HK-2 (cell line): ENCODE data around the gene ZMAT5.

ENCODE experiments used
- DNase-seq: peaks from one replicate; pipeline ENCODE4 v3.0.0-alpha.2; 2018; ENCODE audit not compliant: unreplicated experiment

ZMAT5 gene, protein sequence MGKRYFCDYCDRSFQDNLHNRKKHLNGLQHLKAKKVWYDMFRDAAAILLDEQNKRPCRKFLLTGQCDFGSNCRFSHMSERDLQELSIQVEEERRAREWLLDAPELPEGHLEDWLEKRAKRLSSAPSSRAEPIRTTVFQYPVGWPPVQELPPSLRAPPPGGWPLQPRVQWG

DNA sequence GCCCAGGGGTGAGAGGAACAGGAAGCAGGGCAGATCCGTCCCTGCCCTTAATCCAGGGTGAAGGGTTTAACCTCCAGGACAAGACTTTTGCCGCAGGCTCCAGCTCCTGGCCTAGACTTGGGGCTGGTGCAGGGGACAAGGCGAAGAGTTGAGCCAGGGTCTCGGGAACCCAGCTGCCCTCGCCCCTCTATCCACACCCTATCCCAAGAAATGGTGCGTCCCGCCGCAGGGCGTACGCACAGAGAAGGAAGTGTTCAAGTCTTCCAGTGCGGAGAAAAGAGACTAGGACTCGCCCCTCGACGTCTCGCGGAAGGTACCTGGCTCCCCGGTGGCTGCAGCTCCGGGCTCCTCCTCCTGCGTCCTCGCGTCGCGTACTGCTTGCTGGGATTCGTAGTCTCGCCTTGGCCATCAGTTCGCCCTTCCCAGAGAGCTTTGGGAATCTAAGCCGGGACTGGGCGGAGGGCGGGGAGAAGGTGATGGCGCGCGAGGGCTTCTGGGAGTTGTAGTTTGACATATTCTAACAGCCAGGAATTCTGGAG lies at the start of gene ZMAT5:
ZMAT5 (minus strand) TSS at position 376 of the 539 bp plus-strand sequence. CDS start 18,463 bp downstream, outside the sequence.
- DNase-seq, result peak; percentile 95

DNA sequence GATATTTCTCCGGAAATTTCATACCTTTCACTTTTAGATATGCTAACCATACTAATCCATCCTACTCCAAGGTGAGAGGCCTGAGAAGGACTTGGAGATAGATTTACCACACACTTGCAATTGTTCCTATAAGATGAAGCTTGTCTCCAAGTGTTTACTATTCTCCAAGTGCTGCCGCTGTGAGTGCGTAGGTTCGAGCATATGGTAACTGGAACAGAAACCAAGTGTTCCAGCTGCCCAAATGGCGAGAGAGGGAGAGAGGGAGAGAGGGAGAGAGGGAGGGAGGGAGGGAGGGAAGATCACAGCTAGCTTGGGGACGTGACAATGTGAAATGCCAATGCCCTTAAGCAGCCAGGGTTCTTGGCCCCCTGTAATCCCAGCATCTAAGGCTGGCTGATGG lies 49.7 kb upstream of the ZMAT5 start:
- DNase-seq, result no peak

DNA sequence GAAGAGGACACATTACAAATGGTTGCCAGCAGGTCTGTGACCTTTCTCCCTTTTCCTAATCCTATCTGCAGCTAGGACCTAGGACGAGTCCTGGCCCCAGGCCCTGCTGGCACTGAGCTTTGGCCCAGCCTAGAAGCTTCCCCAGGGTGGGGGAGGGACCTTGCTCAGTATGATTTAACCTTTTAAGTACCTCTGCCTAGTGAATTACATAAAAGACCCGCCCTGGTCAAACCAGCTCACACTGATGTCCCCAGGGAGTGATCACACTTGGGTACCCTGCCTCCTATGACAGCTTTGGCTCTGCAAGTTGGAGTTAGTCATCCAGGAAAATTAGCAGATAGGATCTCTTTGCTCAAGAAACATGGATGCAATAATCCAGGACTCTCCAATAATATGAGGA lies 49.3 kb upstream of the ZMAT5 start:
- no peak for DNase-seq

DNA sequence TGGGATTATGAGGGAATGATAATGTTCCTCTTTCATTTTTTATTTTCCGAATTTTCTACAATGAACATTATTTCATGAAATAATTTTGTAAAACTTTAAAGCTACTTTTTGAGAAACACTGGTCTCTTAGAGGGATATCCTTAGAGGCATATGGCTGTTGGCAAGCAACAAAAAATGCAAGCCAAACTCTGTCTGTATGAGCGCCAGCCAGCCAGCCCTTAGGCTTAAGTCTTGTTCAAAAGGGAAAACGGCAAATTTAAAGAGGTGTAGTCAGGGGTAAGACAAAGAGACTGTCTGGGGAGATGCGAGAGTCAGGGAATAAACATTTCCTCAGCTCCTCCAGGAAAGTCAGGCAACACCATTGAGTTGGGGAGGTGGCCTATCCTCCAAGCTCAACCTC lies 48.8 kb upstream of the ZMAT5 start:
- DNase-seq, result no peak

DNA sequence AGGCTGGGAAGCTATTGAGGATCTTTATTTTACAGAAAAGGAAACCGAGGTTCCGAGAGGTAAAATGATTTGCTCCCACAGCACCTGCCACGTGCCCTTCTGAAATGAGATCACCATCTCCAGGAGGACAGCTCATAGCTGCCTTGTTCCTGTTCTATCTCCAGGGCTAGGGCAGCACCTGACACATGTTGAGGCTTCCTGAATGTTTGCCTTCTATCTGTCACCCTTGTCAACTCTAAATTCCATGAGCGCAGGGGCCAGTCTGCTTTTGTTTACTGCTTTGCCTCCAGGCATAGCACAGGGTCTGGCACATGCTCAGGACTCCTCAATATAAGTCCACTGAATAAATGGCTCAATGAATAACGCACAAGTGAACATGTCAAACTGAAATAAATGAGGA lies 47.2 kb upstream of the ZMAT5 start:
- DNase-seq, result no peak

DNA sequence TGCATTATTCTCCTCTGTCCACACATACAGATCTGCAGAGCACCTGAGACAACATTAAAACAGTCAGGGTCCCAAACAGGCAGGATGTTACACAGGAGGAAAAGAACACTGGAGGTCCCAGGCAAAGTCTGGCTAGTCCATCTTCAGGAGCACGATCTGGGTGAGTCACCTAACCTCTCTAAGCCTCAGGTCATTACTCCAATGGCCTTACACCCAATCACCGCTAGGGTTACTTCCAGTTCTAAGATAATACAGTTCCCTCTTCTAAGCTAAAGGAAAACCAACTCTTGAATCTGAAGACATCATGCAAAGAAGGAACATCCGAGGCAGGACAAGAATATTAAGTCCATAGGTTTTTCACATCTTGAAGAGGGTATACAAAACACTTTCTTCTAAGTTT lies 46.8 kb upstream of the ZMAT5 start:
- DNase-seq, result no peak

DNA sequence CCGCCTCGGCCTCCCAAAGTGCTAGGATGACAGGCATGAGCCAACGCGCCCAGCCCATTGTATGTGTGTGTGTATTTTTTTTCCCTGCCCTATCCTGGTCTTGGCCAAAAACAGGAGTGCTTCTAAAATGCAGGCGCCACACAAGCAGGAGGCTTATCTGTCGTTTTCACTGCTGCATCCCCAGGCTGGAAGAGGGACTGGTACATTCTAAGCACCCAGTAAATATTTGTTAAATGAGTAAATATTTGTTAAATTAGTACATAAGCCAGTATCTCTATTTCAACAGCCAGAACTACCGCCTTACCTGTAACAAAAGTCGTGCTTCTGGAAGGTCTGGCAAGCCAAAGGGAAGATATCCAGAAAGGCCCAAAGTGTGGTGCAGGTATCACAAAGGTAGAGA lies 46.3 kb upstream of the ZMAT5 start:
- no peak for DNase-seq

DNA sequence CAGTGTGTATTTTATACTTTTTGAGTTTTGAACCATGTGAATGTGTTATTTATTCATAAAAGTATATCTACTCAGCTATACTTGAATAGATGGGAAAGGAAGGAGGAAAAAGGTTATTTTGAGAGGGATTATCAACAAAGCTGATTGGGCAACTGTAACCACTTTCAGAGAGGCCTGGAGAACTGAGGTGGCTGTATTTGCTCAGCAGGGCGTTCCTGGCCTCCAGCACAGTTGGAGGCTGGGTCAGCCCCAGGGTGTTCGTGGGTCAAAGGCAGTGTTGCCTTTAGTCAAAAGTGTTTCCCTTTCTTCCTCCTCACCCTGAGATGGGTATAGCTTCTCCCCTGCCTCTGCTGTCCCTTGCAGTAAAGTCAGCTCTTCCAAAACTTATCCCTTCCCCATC lies 44.6 kb upstream of the ZMAT5 start:
- no peak for DNase-seq

DNA sequence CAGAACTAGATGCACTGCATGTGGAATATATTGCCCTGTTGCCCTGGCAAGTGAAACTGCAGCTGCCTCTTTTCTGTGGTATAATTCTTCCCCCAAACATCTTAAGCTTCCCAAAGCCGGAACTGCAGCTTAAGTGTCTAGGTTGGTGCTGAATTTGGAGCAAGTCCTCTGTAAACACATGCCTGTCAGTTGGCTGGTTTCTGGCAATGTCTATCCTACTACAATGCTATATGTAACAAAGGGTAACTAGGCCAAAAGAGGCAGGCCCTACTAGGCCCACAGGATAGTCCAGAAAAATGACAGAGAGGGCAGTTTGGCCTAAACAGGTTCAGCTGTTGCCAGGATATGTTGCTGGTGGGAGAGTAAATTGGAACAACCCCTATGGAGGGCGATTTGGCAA lies 43.4 kb upstream of the ZMAT5 start:
- DNase-seq, result no peak

DNA sequence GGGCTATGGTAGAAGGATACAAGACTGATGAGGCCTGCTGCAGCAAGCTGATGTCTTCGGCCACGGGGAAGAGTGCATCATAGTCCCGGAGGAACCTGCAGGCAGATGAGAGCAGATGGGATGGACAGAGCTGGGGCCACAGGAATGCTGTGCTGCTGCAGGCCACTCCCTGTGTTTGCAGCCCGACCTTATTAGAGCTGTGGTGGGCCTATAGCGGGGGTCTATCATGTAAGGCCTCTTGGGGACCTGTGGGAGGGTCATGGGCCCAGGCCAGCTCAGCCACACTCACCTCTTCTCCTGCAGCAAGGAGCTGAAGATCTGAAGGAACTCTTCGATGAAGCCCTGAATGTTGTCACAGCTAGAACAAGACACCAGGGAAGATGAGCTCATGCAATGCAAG lies 39.4 kb upstream of the ZMAT5 start:
- DNase-seq, result no peak

DNA sequence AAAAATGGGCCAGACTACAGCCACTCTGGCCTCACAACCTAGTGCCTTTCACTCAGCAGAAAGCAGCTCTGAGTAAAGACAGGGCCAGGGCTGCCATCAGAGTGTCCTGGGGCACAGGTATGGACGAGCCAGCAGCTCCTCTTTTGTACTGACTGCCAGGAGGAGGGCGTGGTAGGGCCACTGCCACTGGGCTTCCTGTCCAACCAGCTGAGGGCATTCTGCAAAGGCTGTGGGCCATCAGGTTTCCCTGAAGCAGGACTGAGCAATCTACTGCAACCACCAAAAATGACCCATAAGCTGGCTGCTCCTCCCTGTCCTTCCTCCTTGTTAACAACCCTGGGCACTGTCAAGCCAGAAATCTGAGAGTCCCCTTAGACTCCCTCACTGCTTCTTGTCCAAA lies 38.2 kb upstream of the ZMAT5 start:
- DNase-seq, result no peak

DNA sequence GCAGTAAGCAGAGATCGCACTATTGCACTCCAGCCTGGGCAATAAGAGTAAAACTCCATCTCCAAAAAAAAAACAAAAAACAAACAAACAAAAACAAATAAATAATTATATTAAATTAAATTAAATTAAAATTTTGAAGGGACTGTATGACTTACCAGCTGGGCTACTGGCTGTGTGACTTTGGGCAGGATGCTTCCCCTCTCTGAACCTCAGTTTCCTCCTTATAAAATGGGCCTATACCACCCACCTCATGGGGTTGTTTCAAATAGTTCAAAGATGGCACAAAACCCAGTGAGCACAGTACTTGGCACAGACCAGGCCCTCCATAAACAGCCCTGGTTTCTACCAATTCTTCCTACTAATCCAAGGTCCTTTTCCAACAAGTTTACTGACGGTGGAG lies 36.4 kb upstream of the ZMAT5 start:
- DNase-seq, result no peak

DNA sequence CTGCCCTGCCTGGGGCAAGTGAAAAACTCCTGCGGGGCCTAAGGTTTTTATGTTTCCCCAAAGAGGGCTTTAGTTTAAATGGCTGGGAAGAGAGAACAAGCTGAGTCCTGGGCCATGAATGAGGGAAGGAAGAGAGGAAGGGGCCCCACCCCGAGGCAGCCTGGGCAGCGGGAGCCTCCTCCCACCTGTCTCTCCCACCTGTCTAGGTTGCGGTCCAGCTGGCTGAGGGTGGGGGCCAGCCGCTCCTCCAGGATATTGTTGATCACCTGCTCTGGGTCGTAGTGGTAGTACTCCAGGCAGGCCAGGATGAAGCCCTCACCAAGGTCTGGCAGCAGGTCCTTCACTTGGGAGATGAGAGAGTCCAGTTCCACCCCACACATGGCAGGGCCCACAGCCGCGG lies 35.0 kb upstream of the ZMAT5 start:
- DNase-seq, result no peak

DNA sequence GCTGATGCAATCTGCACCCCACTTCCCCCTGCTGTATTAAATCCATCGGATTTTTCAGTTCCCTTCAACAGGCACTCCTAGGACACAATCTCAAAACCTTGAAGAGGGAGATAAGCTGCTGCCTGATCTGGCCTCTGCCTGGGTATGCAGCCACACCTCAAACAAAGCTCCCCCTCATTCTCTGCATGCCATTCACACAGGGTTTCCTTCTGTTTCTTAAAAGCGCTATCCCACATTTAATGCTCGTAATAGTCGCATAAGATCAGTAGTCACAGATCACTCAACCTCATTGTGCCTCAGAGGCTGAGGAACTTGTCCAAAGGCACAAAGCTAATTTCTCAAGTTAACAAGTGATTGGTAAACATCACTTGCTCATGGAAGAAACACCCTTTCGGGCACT lies 34.3 kb upstream of the ZMAT5 start:
- DNase-seq, result no peak

DNA sequence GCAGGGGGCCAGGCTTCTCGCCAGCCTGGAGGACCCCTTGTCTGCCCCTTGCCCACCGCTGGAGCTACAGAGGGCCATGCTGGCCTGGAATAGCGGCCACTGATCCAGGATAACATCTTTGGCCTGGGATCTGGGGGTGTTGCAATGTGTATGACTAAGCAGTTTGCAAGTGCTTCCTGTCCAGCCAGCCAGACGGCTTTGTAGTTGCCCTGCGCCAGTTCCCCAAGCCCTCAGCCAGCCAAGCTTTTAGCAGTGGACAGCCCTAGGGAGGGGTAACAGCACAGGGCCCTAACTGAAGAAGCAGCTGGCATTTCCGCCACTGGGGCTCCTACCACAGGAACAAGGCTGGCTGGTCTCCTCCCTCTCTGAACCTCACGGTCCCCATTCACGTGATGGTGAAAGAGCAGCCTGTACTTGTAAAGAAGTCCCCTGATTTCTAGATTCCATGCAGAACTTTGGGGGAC lies 32.4 kb upstream of the ZMAT5 start:
- peak; percentile 53 for DNase-seq

DNA sequence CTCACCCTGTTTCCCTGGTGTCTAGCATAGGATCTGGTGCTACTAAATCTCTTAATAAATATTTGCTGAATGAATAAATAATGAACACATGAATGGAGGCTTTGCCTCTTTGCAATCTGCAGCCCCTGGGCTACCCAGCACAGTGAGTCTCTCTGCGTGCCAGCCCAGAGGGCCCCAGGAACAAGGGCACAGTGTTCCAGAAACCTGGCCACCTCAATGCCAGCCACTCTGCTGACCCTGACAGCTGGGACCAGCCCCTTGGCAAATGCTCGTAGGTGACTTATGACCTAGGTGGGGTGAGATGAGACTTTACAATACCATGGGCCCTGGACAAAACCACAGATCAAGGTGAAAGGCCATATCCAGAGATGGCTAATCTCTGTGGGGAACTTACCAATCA lies 32.0 kb upstream of the ZMAT5 start:
- DNase-seq, result no peak

DNA sequence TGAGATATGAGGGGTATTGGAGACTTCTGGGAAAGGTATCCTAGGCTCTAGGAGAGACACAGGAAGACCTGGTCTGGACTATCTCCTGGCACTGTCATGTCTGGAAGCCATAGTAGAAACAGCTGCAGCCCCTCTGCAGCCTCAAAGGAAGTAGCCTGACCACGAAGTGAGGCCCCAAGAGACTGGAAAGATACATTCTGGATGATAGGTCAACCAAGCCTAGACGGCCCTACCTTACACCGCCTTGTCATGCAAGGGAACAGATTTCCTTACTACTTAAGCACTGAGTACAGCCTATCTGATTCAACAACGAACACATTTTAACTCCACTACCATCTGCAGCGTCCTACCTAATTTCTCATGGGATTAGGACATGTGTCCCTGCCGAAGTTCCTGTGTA lies 31.5 kb upstream of the ZMAT5 start:
- no peak for DNase-seq

DNA sequence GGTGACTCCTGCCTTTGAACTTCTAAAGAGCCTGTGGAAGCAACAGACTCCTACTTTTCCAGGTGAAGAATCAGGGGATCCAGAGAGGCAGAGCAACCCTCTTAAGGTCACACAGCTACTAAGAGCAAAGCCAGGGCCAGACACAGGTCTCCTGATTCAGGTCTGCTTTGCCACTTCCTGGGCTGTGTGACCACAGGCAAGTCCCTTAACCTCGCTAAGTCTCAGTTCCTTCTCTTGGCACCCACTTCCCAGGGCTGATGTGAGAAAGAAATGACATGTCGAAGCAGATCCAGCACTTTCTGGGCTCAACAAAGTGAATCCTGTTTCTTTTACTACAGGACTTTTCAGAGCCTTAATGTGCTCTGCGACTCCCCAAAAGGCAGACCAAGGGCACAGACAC lies 30.5 kb upstream of the ZMAT5 start:
- DNase-seq, result no peak

DNA sequence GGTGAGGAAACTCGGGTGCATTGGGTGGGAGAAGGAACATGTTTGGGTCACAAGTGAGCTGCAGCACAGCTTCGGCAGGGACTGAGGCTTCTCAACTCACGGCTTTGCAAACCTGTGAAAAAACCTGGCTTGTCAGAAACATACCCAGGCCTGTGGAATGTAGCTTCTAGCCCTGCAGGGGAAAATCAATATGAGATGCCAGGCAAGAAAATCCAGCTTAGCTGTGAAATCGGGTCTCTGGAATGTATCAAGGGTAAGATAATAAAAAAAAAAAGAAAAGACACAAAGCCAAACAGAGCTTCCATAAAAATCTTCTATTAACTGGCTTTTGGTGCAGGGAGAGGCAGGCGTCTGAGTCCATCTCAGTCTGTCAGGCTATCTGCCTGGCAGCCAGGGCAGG lies 28.9 kb upstream of the ZMAT5 start:
- DNase-seq, result no peak

DNA sequence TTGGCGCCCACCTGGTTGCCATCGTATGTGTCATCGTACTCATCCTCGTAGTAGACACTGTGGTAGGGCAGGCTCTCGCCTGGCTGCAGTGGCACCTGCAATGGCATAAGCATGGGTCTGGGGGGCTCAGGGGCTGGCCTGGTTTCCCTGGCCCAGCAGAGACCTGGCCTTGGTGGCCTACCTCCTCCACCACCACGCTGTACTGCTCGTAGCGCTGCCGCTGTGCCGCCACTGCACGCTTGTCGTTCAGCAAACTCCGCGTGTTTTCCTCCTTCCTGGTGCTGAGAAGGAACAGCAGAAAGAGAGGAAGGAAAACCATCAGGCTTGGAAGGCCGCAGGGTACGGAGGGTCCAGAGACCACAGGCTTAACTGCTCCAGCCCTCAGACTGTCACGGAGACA lies 26.6 kb upstream of the ZMAT5 start:
- DNase-seq, result no peak

DNA sequence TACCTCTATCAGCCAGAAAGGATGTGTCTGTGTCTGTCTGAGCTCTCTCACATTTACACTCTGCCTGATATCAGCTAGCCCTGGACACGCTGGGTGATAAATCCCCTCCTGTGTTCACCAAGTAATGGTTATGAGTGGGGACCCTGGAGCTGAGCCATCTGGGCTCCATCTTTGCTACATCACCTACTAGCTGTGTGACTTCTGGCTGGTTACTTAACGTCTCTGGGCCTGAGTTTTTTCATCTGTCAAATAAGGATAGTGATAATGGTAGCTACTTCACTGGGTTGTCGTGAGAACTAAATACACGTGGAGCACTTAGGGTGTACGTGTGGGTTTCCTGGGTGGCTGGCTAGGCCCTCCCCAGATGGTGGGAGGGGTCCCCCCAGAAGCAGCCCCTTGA lies 23.3 kb upstream of the ZMAT5 start:
- no peak for DNase-seq

DNA sequence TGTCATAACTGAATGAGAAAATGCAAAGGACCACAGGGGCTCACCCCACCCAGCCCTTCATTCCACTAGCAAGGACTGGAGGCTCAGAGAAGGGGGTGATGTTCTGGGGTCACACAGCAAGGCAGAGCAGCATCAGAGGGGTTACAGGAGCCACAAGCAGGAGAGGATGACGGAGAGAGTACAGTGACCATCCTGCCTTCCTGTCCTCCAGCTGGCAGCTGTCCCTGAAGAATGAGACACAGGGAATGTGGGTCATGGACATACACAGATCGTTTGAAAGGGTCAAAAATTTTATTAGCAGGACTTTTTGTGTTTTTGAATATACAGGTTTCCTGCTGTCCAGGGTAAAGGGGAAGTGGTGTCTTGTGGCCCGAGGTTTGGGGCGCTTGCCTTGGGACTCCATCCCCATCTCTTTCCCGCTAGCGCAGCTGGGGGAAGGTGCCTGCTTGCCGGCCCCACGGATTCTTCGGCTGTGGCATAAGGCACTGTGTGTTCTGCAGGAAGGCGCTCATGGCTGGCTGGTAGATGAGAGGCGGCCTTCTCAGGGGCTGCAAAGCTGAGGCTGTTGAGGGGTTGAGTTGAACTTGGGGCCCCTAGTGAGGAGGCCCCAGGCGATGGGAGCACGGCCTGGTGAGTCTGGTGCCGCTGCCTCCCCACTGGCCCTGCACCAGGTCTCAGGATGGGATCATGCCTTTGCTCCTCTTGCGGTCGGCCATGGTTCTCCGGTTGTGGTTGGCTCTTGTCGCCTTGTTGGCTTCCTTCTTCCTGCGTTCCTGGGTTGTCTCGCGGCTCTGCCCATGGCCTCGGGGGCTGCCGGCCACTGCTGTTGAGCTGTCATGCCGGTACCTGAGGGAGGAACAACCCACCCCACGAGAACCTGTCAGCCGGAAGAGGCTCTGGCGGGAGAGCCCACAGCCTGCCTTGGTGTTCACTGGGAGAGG lies 21.8 kb upstream of the ZMAT5 start:
- DNase-seq, result no peak

DNA sequence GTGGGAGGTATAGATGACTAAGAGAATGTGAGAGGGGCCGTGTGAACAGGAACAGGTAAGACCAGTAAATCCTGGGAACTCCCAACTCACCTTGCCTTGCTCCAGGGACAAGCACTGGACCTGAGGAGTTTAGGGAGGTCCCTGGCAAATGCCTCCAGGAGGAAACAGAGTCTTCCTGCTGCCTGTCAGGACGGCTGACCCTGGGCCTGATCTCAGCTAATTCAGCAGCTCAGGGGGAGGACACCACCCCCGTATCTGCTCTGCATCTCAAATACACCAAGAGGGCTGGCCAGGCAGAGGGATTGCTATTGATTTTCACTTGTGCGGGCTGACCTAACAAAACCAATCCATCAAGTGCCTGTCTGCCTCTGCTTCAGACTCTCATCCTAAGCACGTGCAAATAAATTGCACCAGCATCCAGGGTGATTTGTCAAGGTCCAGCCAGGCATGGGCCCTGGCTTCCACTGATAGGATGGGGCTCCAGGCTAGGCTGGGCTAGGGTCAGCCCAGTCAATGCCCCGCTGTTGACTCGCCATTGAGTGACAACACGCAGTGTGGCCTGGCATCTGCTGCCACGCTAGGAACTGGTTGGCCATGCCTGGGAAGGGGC lies 20.7 kb upstream of the ZMAT5 start:
- no peak for DNase-seq
